SIG-M5 (cell line): Measurements from ENCODE around the gene MSH3.
"Not testable (repeated sequence)": the region's sequence is repeated elsewhere in the genome, so short reads cannot be mapped to it uniquely, and the experiment has no call there.

Experiments
- DNase-seq: peaks from one replicate; lab custom pipeline; 2025; lab: John Stamatoyannopoulos, UW

Gene MSH3

GRCh38 chr5:80755626-80756025, 101.2 kb downstream of the MSH3 start:
- no peak for DNase-seq

GRCh38 chr5:80756292-80756691, 101.8 kb downstream of the MSH3 start:
- no peak for DNase-seq

DNA sequence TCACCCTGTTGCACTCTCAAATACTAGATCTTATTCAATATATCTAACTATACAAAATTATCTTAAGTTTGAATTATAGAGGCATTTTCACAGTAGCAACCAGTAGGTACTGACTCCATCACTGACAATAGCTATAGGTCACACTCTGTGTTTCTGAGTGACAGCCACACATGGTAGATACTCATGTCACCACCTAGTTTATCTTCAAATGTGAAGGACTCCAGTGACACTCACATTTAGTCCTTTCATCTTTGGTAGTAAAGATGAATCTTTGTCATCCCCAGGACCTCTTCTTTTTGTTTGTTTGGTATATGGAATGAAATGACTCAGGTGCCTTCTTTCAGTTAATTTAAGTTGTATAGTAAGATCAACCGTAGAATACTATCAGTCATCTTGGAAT, 102.8 kb downstream of the MSH3 start:
- DNase-seq, result no peak

- DNase-seq, result no peak
Observed at GRCh38 chr5:80759866-80760577, 105.6 kb downstream of the MSH3 start.

- no peak for DNase-seq
Observed at GRCh38 chr5:80760680-80761079, 106.2 kb downstream of the MSH3 start.

- DNase-seq, result no peak
Observed at GRCh38 chr5:80761176-80761575, 106.7 kb downstream of the MSH3 start.

DNA sequence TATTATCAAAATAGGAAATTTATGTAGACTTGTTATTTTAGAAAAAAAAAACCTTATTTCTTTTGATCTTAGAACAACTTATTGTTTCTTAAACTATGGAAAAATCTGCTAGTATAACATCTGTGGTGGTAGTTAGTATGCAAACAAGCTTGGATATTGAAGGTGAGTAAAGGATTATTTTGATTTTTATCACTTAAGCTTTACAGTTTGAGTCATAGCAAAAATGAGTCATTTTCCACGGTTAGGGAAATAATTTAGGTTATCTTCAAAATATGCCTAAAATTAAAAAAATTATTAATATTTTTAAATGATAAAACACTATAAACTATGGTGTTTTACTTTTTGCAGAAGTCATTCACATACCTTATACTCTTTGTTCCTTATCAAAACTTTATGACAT, 107.5 kb downstream of the MSH3 start:
- DNase-seq, result no peak

DNA sequence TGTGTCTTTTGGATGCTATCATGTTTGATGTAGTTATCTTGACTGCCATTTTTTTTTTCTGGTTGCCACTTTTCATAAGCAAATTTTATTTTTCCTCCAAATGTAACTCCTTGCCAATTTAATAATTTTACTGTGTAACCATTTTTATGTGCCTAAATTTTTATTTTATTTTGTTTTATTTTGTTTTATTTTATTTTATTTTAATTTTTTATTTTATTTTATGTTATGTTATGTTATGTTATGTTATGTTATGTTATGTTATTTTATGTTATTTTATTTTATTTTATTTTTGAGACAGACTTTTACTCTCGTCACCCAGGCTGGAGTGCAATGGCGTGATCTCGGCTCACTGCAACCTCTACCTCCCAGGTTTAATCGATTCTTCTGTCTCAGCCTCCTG, 108.1 kb downstream of the MSH3 start:
- no peak for DNase-seq

GRCh38 chr5:80763211-80763610, 108.8 kb downstream of the MSH3 start:
- DNase-seq, result no peak

DNA sequence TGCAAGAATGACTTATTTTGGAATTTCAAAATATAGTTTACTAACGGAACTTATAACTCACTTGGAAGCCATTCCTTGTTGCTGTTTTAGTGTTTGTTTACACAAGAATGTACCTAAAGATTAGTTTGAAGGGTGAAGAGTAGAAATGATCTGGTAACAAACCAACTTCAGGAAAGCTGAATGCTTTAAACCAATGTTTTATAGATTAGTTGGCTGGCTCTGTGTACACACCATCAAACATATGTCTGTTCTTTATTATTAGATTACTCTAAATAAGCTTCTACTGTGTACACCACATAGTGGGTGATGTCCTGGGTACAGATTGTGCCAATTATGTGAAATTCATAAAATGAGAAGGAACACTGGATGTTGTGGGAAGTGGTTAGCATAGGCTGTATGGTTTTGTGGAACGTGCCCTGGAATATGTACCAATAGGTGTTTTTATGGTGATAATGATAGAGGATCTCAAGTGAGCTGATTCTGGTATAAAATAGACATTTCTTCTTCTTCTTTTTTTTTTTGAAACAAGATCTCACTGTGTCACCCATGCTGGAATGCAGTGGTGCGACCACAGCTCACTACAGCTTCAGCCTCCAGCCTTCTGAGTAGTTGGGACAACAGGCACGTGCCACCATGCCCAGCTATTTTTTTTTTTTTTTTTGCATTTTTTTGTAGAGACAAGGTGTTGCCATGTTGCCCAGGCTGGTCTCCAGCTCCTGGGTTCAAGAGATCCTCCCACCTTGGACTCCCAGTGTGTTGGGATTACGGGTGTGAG, 109.6 kb downstream of the MSH3 start:
- no peak for DNase-seq

- no peak for DNase-seq
Observed at GRCh38 chr5:80764786-80765185, 110.3 kb downstream of the MSH3 start.

DNA sequence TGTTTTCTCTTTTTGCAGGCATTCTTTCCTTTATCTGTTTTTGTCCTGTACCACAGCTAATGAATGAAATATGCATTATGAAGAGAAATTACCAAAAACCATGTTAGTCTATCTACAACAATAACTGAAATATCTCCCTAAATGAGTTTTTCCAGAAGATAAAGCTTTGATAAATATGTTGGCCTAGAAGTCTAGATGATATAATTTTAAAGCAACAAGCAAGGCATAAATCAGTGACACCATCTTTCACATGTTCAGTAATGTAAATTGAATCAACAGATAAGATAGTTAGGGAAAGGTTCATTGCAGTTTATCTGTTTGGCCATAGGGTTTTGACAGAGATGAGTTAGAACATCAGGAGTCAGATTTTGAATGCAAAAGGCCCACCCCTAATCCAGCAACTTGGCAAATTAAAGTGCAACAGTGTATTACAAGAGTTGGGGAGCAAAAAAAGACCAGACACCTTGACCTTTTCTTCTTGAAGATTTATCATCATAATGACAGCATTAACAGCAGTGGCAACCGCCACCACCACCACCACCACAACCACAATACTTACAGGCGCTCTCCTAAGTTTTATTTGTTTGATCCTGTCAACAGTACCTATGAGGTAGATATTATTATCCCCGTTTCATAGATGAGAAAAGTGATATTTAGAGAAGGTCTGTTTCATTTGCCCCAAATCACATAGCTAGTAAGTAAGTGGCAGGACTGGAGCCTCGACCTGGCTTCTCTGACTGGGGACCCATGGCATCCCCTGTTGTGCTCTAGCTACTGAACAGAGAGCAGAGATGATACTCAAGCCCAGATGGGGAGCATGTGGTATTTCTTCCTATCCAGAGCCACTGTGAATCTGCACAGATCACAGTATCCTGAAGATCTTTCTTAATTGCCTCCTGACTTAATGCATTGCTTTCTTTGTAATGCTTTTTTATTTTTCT, 123.2 kb downstream of the MSH3 start:
- no peak for DNase-seq

- no peak for DNase-seq
Observed at GRCh38 chr5:80780024-80780423, 125.6 kb downstream of the MSH3 start.

DNA sequence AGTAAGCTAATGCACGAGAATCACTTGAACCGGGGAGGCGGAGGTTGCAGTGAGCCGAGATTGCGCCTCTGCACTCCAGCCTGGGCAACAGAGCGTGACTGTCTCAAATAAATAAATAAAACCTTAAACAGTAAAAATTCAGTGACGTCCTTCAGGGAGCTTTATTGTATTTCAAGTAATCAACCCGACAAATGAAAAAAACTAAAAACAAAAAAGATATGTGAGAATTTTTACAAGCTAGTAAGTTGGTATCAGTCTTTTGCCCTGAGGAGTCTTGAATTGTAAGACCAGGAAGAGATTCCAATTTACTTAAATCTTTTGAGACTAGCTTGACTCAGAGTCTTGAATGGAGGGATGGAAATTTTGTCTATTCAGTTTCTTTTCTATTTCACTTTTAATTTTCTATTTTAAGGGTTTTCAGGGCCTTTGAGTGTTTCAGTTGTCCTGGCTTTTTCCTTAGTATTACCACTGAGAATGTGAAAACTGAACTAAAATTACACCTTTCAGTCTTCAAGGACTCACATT, 126.4 kb downstream of the MSH3 start:
- DNase-seq, result no peak

GRCh38 chr5:80781356-80781755, 126.9 kb downstream of the MSH3 start:
- DNase-seq, result no peak

DNA sequence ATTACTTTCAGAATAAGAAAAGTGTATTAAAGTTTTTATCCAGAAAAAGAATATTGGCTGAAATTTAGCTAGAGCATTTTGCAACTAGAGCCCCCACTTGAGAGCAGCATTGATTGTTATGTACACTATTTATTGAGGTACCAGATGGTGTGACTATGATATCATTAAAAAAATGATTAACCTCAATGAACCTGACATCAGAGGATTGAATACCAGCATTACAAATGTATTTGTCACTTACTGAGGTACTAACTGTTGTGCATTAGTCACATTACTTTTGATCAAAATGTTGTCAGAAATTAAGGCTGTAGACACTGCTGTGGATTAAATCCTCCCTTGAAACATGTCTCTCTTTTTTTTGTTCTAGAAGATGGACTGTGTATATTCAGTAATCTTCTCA, 128.2 kb downstream of the MSH3 start:
- DNase-seq, result no peak

DNA sequence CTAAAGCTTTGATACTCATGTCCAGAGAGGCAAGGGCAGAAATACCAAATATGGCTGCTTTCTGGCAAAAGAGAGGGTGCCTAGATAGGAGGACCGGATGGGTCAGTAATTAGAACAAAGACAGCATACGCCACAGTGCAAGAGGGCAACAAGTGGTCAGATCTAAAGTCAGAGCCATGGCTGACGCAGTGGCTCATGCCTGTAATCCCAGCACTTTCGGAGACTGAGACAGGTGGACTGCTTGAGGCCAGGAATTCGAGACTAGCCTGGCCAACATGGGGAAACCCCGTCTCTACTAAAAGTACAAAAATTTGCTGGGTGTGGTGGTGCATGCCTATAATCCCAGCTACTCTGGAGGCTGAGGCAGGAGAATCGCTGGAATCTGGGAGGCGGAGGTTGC, 129.3 kb downstream of the MSH3 start:
- DNase-seq, result not testable (repeated sequence)

DNA sequence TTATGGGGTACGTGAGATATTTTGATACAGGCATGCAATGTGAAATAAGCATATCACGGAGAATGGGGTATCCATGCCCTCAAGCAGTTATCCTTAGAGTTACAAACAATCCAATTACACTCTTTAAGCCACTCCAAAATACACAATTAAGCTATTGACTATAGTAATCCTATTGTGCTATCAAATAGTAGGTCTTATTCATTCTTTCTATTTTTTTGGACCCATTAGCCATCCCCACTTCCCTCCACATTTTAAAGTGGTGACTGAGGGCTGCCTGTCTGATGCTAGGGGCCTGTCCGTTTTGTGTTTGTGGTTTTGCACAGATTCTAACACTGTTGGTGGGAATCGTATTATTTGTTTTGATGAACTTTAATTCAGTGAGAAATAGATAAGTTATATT, 130.0 kb downstream of the MSH3 start:
- DNase-seq, result no peak

DNA sequence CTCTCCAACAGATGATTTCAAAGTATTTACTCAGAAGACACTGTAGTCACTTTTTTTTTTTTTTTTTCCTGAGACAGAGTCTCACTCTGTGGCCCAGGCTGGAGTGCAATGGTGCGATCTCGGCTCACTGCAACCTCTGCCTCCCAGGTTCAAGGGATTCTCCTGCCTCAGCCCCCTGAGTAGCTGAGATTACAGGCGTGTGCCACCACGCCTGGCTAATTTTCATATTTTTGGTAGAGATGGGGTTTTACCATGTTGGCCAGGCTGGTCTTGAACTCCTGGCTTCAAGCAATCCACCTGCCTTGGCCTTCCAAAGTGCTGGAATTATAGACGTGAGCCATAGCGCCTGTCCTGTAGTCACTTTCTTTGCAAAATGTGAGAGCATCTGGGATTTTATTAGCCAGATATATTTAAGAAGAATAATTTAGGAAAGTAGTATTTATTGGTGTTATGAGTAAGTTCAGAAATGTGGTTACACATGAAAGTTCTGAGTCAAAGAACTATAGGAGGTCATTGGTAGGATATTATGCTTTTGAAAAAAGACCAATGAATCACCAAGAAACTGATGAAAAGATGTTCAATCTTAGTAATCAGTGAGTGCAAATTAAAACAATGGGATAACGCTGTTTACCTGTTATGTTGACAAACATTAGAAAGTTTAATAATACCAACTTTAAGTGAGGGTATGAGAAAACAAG, 135.0 kb downstream of the MSH3 start:
- not testable (repeated sequence) for DNase-seq

DNA sequence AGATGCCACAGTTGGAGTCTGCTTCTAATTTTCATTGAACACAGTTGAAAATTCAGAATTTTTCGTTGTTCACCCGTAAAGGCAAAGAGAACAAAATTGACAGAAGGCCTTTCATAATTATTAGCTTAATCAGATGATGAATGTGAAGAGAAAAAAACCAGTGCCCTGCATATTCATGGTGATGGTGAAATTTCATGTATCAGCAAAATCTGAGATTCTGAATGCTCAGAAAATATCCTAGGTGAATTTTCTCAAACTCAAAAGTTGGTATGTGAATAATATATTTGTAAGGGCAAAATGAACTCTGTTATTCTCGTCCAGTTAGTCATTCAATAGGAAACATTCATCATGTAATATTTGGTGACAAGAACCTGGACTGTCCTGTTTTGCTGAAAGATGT, 136.2 kb downstream of the MSH3 start:
- no peak for DNase-seq

- DNase-seq, result no peak
Observed at GRCh38 chr5:80793354-80793753, 138.9 kb downstream of the MSH3 start.

- DNase-seq, result no peak
Observed at GRCh38 chr5:80796846-80797245, 142.4 kb downstream of the MSH3 start.
